ENCODE results near the gene GJC1. TPM values are rescaled to one million over a fixed set of nuclear protein-coding genes. Genes with fewer than 3 reads are reported as not detected.

Gene GJC1
- total RNA-seq = 8.1 and 12.6 TPM in 2 replicates

DNA sequence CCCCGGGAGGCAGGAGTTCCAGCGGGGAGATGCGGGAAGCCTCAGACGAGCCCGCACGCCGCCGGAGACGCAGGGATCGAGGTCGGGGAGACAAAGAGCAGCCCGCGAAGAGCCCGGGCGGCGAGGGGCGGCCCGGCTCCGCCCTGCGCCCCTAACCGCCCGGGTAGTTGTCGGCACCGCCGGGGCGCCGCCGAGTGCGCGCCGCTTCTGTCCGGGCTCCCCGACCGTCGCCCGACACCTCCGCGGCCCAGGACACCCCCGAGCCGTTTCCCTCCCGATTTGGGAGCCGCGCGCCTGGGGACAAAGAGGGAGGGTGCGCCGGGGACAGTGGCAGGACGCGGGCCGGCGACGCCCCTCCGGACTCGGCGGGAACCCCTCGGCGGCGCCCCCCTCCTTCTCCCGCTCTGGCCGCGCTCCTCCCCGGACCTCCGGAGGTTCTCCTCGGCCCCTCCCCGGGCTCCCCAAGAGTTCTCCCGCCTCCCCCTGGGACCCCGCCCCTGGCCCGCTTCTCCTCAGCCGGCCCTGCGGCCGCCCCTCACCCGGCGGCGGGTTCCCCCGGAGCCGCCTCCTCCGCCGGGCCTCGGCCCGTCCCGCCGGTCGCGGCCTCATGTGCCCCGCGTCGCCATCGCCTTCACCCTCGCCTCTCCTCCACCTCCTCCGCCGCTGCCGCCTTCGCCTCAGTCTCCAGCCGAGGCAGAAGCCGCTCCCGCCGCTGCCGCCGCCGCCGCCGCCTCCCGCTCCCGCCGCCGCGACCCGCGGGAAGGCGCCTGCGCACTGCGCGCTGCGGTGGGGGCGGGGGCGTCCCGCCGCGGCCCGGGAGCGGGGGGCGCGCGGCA is at the start of gene GJC1:
GJC1 (minus strand) TSS at position 765 of the 836 bp plus-strand sequence. CDS start 24,470 bp downstream, outside the sequence.

DNA sequence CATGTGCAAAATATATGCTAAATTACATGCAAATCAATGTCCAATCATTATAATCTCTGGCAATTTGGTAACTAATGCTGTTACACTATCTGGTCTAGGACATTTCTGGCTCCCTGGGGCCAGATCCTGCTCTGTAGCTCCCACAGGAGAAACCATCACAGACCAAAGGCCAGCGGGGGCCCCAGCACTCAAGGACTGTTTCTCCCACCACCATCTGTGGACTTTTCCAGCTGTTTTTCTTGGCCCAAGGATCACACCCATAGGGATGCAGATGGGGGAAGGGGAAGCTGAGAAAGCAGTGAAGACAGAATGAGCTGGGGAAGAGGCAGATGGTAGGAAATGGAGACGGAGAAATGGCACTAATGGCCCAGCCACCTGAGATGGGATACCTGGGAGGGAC is 17.5 kb upstream of the GJC1 start, which contains the start of gene HIGD1B:
HIGD1B (plus strand) TSS at position 298 of the 400 bp plus-strand sequence. CDS start 270 bp downstream, outside the sequence.

DNA sequence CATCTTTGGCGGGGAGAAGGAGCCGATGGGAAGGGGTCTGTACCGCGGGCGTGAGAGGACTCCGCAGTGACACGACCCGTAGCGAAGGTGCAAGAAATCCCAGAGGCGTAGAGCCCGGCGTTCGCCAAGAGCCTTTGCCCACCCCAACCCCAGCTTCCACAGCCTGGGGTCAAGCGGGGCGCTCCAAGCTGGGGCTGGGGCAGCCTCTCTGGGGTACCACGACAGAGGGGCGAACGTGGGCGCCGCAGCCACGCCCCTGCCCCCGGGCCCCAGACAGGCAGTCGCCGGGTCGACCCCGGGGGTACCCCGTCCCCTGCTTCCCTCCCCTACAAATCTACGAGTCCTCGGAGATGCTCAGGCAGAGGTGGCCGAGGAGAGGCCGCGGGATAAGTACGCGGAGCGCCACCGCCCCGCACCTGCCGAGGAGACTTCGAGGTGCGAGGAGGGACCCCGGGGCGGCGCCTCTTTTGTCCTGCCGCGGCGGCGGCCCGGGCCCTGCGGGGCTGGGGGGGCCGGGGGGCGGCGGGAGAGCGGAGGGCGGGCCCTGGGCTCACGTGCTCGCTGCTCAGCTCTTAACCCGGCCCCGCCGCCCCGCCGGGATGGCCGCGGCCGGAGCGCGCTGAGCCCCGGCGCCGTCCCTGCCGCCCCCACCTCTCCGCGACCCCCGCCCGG is 71.5 kb downstream of the GJC1 start, which contains the start of gene ADAM11:
ADAM11 (plus strand) TSS at position 575 of the 672 bp plus-strand sequence. CDS start 212 bp downstream, outside the sequence.

Other genes with a start within 250 kb of the GJC1 start
- under 0.01 TPM in 1 of 2 replicates, not detected in the other for gene MEIOC, start 173.8 kb downstream of the GJC1 start, total RNA-seq
- 29.1 and 39.0 TPM in 2 replicates for gene CCDC43, start 140.5 kb downstream of the GJC1 start, total RNA-seq
- gene DBF4B, start 121.6 kb downstream of the GJC1 start, total RNA-seq = 4.5 and 5.8 TPM in 2 replicates
- under 0.01 and 0.13 TPM in 2 replicates for gene ADAM11, start 71.3 kb downstream of the GJC1 start, total RNA-seq
- gene HIGD1B, start 17.6 kb upstream of the GJC1 start, total RNA-seq = not detected in 2 replicates
- 144 and 266 TPM in 2 replicates for gene EFTUD2, start 69.2 kb upstream of the GJC1 start, total RNA-seq
- gene GFAP, start 85.2 kb upstream of the GJC1 start, total RNA-seq = 0.16 TPM in 1 of 2 replicates, not detected in the other
- gene KIF18B, start 117.5 kb upstream of the GJC1 start, total RNA-seq = 2.8 and 3.9 TPM in 2 replicates
- 0.31 TPM in 1 of 2 replicates, not detected in the other for gene C1QL1, start 138.0 kb upstream of the GJC1 start, total RNA-seq
- gene DCAKD, start 221.3 kb upstream of the GJC1 start, total RNA-seq = 17.2 and 30.6 TPM in 2 replicates
- gene NMT1, start 231.0 kb upstream of the GJC1 start, total RNA-seq = 48.7 and 116 TPM in 2 replicates